HepG2 (cell line): ENCODE data around the gene SOX4. TPM values are rescaled to one million over a fixed set of nuclear protein-coding genes. Genes with fewer than 3 reads are reported as not detected.

Experiments used
- ATAC-seq: fragments of 200-7000 bp; cut with Tn5 transposase; 3 replicates; pipeline ENCODE4 v1.9.1; 2020; ENCODE audit warnings: mild to moderate bottlenecking, moderate library complexity
- BruUV-seq: library from RNA; stranded (reverse); fragments of 400-500 nt; replicated peaks from 2 replicates; lab custom pipeline; 2021; lab: Mats Ljungman, UMichigan
- CTCF ChIA-PET: fragments of 300-600 bp; formaldehyde crosslinking; extraction: SDS; loops from one replicate; lab custom pipeline; 2021; ENCODE audit warnings: low total read pairs, inconsistent platforms, low intra/inter-chr PET ratio; lab: Yijun Ruan, JAX
- POLR2A ChIA-PET: fragments of 350-600 bp; sonication (Branson Sonifier 250); formaldehyde crosslinking; loops from one replicate; lab custom pipeline; 2020; ENCODE audit warnings: antibody characterized with exemption, inconsistent platforms; lab: Yijun Ruan, JAX
- DNase-seq: peaks from one replicate; pipeline ENCODE4 v3.0.0-alpha.2; 2015; ENCODE audit warnings: low spot score
- FAIRE-seq: peaks from 3 replicates; lab custom pipeline; 2011; peaks lifted over from hg19 to GRCh38; lab: Jason Lieb, UNC
- H2AFZ ChIP-seq: one replicate; pipeline ENCODE4 v1.6.1; 2011; ENCODE audit warnings: low read length, inconsistent platforms
- H3K27ac ChIP-seq: fragments of 300-600 bp; 3 replicates; pipeline ENCODE4 v1.8.0; 2011; ENCODE audit warnings: mixed run types, mild to moderate bottlenecking, mixed read lengths, low read length, inconsistent platforms; ENCODE audit not compliant: insufficient read depth; ENCODE audit errors: extremely low read length
- H3K27me3 ChIP-seq, 2 experiments: fragments of 200-600 bp in 1 of 2; 2 replicates in 1 of 2; 3 replicates in 1 of 2; pipeline versions ENCODE4 v1.6.0 to v1.8.0; 2011; ENCODE audit warnings: low read length in 2 of 2, mild to moderate bottlenecking in 2 of 2, moderate library complexity in 2 of 2, inconsistent platforms in 1 of 2; ENCODE audit not compliant: insufficient read depth in 2 of 2, control insufficient read depth in 1 of 2
- H3K36me3 ChIP-seq, 2 experiments: fragments of 200-600 bp in 1 of 2; replicated peaks in 1 of 2; 2 replicates in 1 of 2; 3 replicates in 1 of 2; pipeline versions ENCODE4 v1.5.1 to v1.8.0; 2011; ENCODE audit warnings: low read length in 2 of 2, inconsistent platforms in 1 of 2; ENCODE audit not compliant: insufficient read depth in 2 of 2, control insufficient read depth in 1 of 2
- H3K4me1 ChIP-seq: 2 replicates; pipeline ENCODE4 v1.5.1; 2012; ENCODE audit warnings: low read length, inconsistent platforms; ENCODE audit not compliant: insufficient read depth
- H3K4me2 ChIP-seq: 2 replicates; pipeline ENCODE4 v1.6.0; 2011; ENCODE audit warnings: low read depth, low read length, inconsistent platforms
- H3K4me3 ChIP-seq, 3 experiments: fragments of 200-600 bp in 1 of 3; sonication (generic), shearing (Covaris generic) in 1 of 3; replicated peaks in 1 of 3; 2 replicates each; pipeline ENCODE4 v1.5.1; 2011 to 2016; ENCODE audit warnings: low read length in 3 of 3, inconsistent platforms in 2 of 3, low read depth in 2 of 3, mild to moderate bottlenecking in 2 of 3, control low read depth in 1 of 3, mixed read lengths in 1 of 3; ENCODE audit not compliant: insufficient read depth in 1 of 3
- H3K79me2 ChIP-seq: one replicate; pipeline ENCODE4 v1.6.1; 2011; ENCODE audit warnings: low read length, inconsistent platforms; ENCODE audit not compliant: insufficient read depth
- H3K9ac ChIP-seq: 2 replicates; pipeline ENCODE4 v1.6.0; 2011; ENCODE audit warnings: mild to moderate bottlenecking, low read depth, low read length, inconsistent platforms; ENCODE audit not compliant: insufficient read depth
- H3K9me3 ChIP-seq: 2 replicates; pipeline ENCODE4 v1.5.1; 2012; ENCODE audit warnings: mild to moderate bottlenecking, low read length
- H4K20me1 ChIP-seq: 2 replicates; pipeline ENCODE4 v1.6.0; 2011; ENCODE audit warnings: inconsistent platforms, mild to moderate bottlenecking, low read length, moderate library complexity; ENCODE audit not compliant: insufficient read depth
- ARHGAP35 ChIP-seq: sonication (generic); formaldehyde crosslinking; IDR thresholded peaks from 2 replicates; pipeline ENCODE4 v1.9.0; 2022; ENCODE audit warnings: mild to moderate bottlenecking, inconsistent platforms, moderate library complexity, missing genetic modification reagents, borderline replicate concordance
- BCL6 ChIP-seq: IDR thresholded peaks from 2 replicates; pipeline ENCODE4 v1.6.1; 2016; ENCODE audit warnings: missing genetic modification reagents, missing compliant biosample characterization
- CENPT ChIP-seq: sonication (generic); formaldehyde crosslinking; IDR thresholded peaks from 2 replicates; pipeline ENCODE4 v1.8.0; 2022; ENCODE audit warnings: low read depth, mild to moderate bottlenecking, moderate library complexity, missing genetic modification reagents
- FOXO1 ChIP-seq: sonication (generic); formaldehyde crosslinking; IDR thresholded peaks from 2 replicates; pipeline ENCODE4 v1.4.0; 2020; ENCODE audit warnings: missing genetic modification reagents
- GATAD2A ChIP-seq: IDR thresholded peaks from 2 replicates; pipeline ENCODE4 v1.6.1; 2016
- IRX3 ChIP-seq: sonication (generic); formaldehyde crosslinking; IDR thresholded peaks from 2 replicates; pipeline ENCODE4 v1.8.1; 2023; ENCODE audit warnings: mild to moderate bottlenecking, low read depth, missing genetic modification reagents, borderline replicate concordance
- MTA1 ChIP-seq: sonication (generic); formaldehyde crosslinking; IDR thresholded peaks from 2 replicates; pipeline ENCODE4 v1.4.0; 2020; ENCODE audit warnings: missing genetic modification reagents, mild to moderate bottlenecking, borderline replicate concordance
- MYPOP ChIP-seq: sonication (generic); formaldehyde crosslinking; IDR thresholded peaks from 2 replicates; pipeline ENCODE4 v1.8.1; 2023; ENCODE audit warnings: mild to moderate bottlenecking, moderate library complexity, missing genetic modification reagents
- NR2F1 ChIP-seq, 2 experiments: fragments of 450-650 bp in 1 of 2; formaldehyde crosslinking in 1 of 2; IDR thresholded peaks; 2 replicates each; pipeline versions ENCODE4 v1.5.0 to v1.6.1; 2016 to 2020; ENCODE audit warnings: mild to moderate bottlenecking in 1 of 2, missing compliant biosample characterization in 1 of 2, missing genetic modification reagents in 1 of 2, moderate library complexity in 1 of 2
- ONECUT2 ChIP-seq: sonication (generic); formaldehyde crosslinking; IDR thresholded peaks from 2 replicates; pipeline ENCODE4 v1.4.0; 2020; ENCODE audit warnings: missing genetic modification reagents
- RFX3 ChIP-seq: IDR thresholded peaks from 2 replicates; pipeline ENCODE4 v1.6.1; 2016; ENCODE audit warnings: missing biosample characterization, missing genetic modification reagents
- SKI ChIP-seq: fragments of 450-650 bp; IDR thresholded peaks from one replicate; pipeline ENCODE4 v1.6.1; 2018; ENCODE audit warnings: mild to moderate bottlenecking; ENCODE audit not compliant: partially characterized antibody
- ZHX1 ChIP-seq: sonication (generic); formaldehyde crosslinking; IDR thresholded peaks from 2 replicates; pipeline ENCODE4 v1.8.1; 2022; ENCODE audit warnings: low read depth, mild to moderate bottlenecking, missing genetic modification reagents
- ZNF713 ChIP-seq: sonication (generic); formaldehyde crosslinking; IDR thresholded peaks from 2 replicates; pipeline ENCODE4 v1.4.0; 2020; ENCODE audit warnings: mild to moderate bottlenecking, missing genetic modification reagents
- ZNF841 ChIP-seq: sonication (generic); formaldehyde crosslinking; IDR thresholded peaks from 2 replicates; pipeline ENCODE4 v1.8.1; 2023; ENCODE audit warnings: missing genetic modification reagents, borderline replicate concordance
- ZSCAN25 ChIP-seq: sonication (generic); formaldehyde crosslinking; IDR thresholded peaks from 2 replicates; pipeline ENCODE4 v1.8.0; 2022; ENCODE audit warnings: mild to moderate bottlenecking, missing genetic modification reagents
- WGBS: methylation state at CpG from one replicate; pipeline ENCODE4 v1.1.6; 2017; ENCODE audit warnings: low lambda C conversion rate; 5-methylcytosine and 5-hydroxymethylcytosine counted together
- in situ Hi-C: cut with HindIII; loops from 2 replicates; pipeline ENCODE4 v1.10.0; 2017; ENCODE audit warnings: low pct_unique_long_range_greater_than_20kb; ENCODE audit not compliant: extremely low pct_ligation_motif_present
- intact Hi-C: fragments of 100-400 bp; cut with micrococcal nuclease; formaldehyde crosslinking; loops from one replicate; pipeline ENCODE4 v1.10.0; 2022; ENCODE audit not compliant: unreplicated experiment
- polyA plus RNA-seq, 8 experiments: library from polyadenylated mRNA; depleted of rRNA in 3 of 8; stranded (reverse) in 7 of 8; unstranded in 1 of 8; fragments of >200 nt; fragmentation: Illumina TruSeq in 4 of 8; extraction: Trizol in 4 of 8; gene quantifications; 2 replicates each; pipeline versions ENCODE4 v1.2.1 to v1.2.3, GENCODE V29; 2011 to 2016; ENCODE audit warnings: low read depth in 4 of 8, missing spikeins in 1 of 8, mixed read lengths in 1 of 8; ENCODE audit not compliant: insufficient read depth in 1 of 8
- total RNA-seq, 5 experiments: library from RNA; depleted of rRNA; stranded (reverse); fragments of >200 nt; fragmentation: Illumina TruSeq; extraction: Trizol; gene quantifications; 2 replicates each; pipeline ENCODE4 v1.2.3, GENCODE V29; 2016; ENCODE audit warnings: low read depth in 1 of 5
- TF ChIP-seq, protein P1 (sequence below), 2 experiments: IDR thresholded peaks; 2 replicates each; pipeline ENCODE4 v1.6.1; 2011 to 2012; ENCODE audit warnings: low read length in 2 of 2, borderline replicate concordance in 1 of 2, low read depth in 1 of 2, mild to moderate bottlenecking in 1 of 2, moderate library complexity in 1 of 2

Gene SOX4
- total and polyA plus RNA-seq, 2 of the 13 experiments (the other 11 are each of a cell fraction or from before 2014, with no cell fraction given), result 2.6 to 3.4 TPM

GRCh38 chr6:21556968-21557721 lies 36.4 kb upstream of the SOX4 start:
- Histone ChIP-seq H3K79me2 (no peaks in the 10 kb centered on the region), H3K27ac (no peak overlapping the region), H3K4me2 (no peak overlapping the region), H3K36me3 (no peaks in the 10 kb centered on the region), H4K20me1 (no peaks in the 10 kb centered on the region), H3K9me3 (no peaks in the 10 kb centered on the region), H3K9ac (no peak overlapping the region), H3K4me1 (no peaks in the 10 kb centered on the region), H3K4me3 (no peak overlapping the region), H2AFZ (no peak overlapping the region), H3K27me3 (peaks cover 2 to 3% of the 10 kb centered on the region in 2 experiments; a peak in 1 of 5 replicates)
- intact Hi-C loops (no loop called here), in situ Hi-C loops (no loop called here)
- ChIA-PET POLR2A (no interaction called here), CTCF (no interaction called here)
- TF ChIP-seq CENPT (CRISPR knock-in tag), result no peak
- no peak for TF ChIP-seq IRX3 (CRISPR knock-in tag)
- TF ChIP-seq GATAD2A (CRISPR knock-in tag), result no peak
- no peak for TF ChIP-seq SKI
- no peak for TF ChIP-seq RFX3 (CRISPR knock-in tag)
- TF ChIP-seq FOXO1 (CRISPR knock-in tag), result no peak
- TF ChIP-seq, protein P1, sequence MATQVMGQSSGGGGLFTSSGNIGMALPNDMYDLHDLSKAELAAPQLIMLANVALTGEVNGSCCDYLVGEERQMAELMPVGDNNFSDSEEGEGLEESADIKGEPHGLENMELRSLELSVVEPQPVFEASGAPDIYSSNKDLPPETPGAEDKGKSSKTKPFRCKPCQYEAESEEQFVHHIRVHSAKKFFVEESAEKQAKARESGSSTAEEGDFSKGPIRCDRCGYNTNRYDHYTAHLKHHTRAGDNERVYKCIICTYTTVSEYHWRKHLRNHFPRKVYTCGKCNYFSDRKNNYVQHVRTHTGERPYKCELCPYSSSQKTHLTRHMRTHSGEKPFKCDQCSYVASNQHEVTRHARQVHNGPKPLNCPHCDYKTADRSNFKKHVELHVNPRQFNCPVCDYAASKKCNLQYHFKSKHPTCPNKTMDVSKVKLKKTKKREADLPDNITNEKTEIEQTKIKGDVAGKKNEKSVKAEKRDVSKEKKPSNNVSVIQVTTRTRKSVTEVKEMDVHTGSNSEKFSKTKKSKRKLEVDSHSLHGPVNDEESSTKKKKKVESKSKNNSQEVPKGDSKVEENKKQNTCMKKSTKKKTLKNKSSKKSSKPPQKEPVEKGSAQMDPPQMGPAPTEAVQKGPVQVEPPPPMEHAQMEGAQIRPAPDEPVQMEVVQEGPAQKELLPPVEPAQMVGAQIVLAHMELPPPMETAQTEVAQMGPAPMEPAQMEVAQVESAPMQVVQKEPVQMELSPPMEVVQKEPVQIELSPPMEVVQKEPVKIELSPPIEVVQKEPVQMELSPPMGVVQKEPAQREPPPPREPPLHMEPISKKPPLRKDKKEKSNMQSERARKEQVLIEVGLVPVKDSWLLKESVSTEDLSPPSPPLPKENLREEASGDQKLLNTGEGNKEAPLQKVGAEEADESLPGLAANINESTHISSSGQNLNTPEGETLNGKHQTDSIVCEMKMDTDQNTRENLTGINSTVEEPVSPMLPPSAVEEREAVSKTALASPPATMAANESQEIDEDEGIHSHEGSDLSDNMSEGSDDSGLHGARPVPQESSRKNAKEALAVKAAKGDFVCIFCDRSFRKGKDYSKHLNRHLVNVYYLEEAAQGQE (IDR thresholded peaks at IDR 0.05; ENCODE audit: borderline replicate concordance in 1 of 2, low read depth in 1 of 2, low read length in 2 of 2), result no peak
- no peak for TF ChIP-seq ZNF713 (CRISPR knock-in tag)
- no peak for TF ChIP-seq ARHGAP35 (CRISPR knock-in tag)
- no peak for TF ChIP-seq MTA1
- no peak for TF ChIP-seq ZNF841 (CRISPR knock-in tag)
- no peak for TF ChIP-seq MYPOP (CRISPR knock-in tag)
- TF ChIP-seq ONECUT2, result no peak
- no peak for TF ChIP-seq BCL6 (CRISPR knock-in tag)
- TF ChIP-seq NR2F1 (CRISPR knock-in tag; IDR thresholded peaks at IDR 0.05), result no peak
- TF ChIP-seq ZHX1 (CRISPR knock-in tag), result no peak
- TF ChIP-seq ZSCAN25 (CRISPR knock-in tag), result no peak
- ATAC-seq (no peak), FAIRE-seq (no peak), DNase-seq (no peak)
- BruUV-seq, result no TSS peak
- WGBS, result 38% methylated on average over 5 of the region's 5 CpGs
